Nephron progenitor cell (in vitro differentiated cells): ENCODE measurements around the gene OSBP2.
A peak's percentile ranks its signal among the peaks of the same experiment; 100 is the strongest.

ENCODE experiments used
- DNase-seq: peaks from one replicate; pipeline ENCODE4 v3.0.0; 2021
- H3K27ac Mint-ChIP-seq: 2 replicates; pipeline ENCODE4 v1.8.0; 2021; ENCODE audit warnings: mild to moderate bottlenecking, moderate library complexity, mixed read lengths
- H3K27me3 Mint-ChIP-seq: 2 replicates; pipeline ENCODE4 v1.8.0; 2021; ENCODE audit warnings: mild to moderate bottlenecking, low read depth, mixed read lengths; ENCODE audit not compliant: poor library complexity
- H3K36me3 Mint-ChIP-seq: 2 replicates; pipeline ENCODE4 v1.8.0; 2021; ENCODE audit warnings: low read depth, mixed read lengths
- H3K4me1 Mint-ChIP-seq: 2 replicates; pipeline ENCODE4 v1.8.0; 2021; ENCODE audit warnings: mixed read lengths
- H3K4me3 Mint-ChIP-seq: 2 replicates; pipeline ENCODE4 v1.8.0; 2021; ENCODE audit warnings: mild to moderate bottlenecking, moderate library complexity, mixed read lengths
- H3K9me3 Mint-ChIP-seq: 2 replicates; pipeline ENCODE4 v1.8.0; 2021; ENCODE audit warnings: mild to moderate bottlenecking, moderate library complexity, mixed read lengths
- CTCF ChIP-seq: fragments of 200-600 bp; sonication (generic); IDR thresholded peaks from 2 replicates; pipeline ENCODE4 v1.5.0; 2021; ENCODE audit warnings: antibody characterized with exemption

Gene OSBP2

DNA sequence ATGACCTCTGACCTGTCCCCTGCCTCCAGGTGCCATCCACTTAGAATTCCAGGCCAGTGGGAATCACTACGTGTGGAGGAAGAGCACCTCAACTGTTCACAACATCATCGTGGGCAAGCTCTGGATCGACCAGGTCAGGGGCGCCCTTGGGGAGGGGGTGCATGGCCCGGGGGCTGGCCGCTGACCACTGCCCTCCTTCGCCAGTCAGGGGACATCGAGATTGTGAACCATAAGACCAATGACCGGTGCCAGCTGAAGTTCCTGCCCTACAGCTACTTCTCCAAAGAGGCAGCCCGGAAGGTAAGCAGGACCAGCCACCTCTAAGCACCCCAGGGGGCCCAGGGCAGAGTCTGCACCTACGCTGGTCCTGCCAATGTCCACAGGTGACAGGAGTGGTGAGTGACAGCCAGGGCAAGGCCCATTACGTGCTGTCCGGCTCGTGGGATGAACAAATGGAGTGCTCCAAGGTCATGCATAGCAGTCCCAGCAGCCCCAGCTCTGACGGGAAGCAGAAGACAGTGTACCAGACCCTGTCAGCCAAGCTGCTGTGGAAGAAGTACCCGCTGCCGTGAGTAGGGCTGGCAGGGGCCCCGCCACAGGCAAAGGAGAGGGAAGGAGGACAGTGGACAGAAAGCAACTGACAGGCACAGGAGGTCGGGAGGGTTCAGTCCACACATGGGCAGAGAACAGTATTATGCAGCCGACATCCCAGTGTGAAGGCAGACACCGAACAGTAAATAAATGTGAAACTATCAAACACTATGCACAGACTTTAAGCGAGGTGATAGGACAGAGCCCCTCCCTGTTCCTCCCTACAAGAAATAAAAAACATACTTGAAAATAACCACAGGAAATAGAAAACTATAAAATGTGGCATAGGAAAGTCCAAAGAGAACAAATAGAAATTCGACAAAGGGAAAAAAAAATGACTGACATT, 199.0 kb downstream of the OSBP2 start:
- TF ChIP-seq CTCF: no peak
- Mint-ChIP-seq H3K4me3 (no peak overlapping the region), H3K27me3 (peaks cover 4% of the 10 kb centered on the region), H3K36me3 (peaks cover 17% of the 10 kb centered on the region), H3K27ac (peak overlapping the region; percentile 77), H3K9me3 (peaks cover 6% of the 10 kb centered on the region), H3K4me1 (no peaks in the 10 kb centered on the region)
- DNase-seq: no peak

DNA sequence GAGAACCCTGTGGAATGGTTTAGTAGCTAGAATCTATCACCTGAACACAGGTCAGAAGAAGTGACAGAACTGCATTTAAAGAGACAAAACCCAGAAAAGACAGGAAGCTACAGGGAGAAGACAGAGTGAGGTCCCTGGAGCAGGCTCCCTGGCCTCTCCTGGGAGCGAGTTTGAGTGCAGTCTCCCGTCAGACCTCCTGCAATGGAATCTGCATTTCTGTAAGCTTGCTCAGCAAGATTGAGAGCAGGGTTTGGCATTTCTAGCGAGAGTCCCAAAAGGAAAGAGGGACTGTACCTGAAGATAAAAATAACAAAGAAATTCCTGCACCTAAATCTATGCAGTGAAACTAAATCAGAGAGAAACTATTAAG, 199.7 kb downstream of the OSBP2 start:
- H3K36me3 Mint-ChIP-seq: peaks cover 21% of the 10 kb centered on the region
- peaks cover 4% of the 10 kb centered on the region for H3K27me3 Mint-ChIP-seq
- TF ChIP-seq CTCF: no peak
- no peak for DNase-seq
- no peak overlapping the region for H3K4me3 Mint-ChIP-seq
- H3K27ac Mint-ChIP-seq: no peak overlapping the region
- no peaks in the 10 kb centered on the region for H3K4me1 Mint-ChIP-seq
- peaks cover 9% of the 10 kb centered on the region for H3K9me3 Mint-ChIP-seq

- no peak for DNase-seq
- TF ChIP-seq CTCF: no peak
- peaks cover 45% of the 10 kb centered on the region for H3K36me3 Mint-ChIP-seq
- no peaks in the 10 kb centered on the region for H3K27me3 Mint-ChIP-seq
- no peak overlapping the region for H3K4me3 Mint-ChIP-seq
- H3K4me1 Mint-ChIP-seq: no peaks in the 10 kb centered on the region
- no peak overlapping the region for H3K27ac Mint-ChIP-seq
- peaks cover 25% of the 10 kb centered on the region for H3K9me3 Mint-ChIP-seq
Measured at GRCh38 chr22:30902496-30903357, 208.1 kb downstream of the OSBP2 start.

DNA sequence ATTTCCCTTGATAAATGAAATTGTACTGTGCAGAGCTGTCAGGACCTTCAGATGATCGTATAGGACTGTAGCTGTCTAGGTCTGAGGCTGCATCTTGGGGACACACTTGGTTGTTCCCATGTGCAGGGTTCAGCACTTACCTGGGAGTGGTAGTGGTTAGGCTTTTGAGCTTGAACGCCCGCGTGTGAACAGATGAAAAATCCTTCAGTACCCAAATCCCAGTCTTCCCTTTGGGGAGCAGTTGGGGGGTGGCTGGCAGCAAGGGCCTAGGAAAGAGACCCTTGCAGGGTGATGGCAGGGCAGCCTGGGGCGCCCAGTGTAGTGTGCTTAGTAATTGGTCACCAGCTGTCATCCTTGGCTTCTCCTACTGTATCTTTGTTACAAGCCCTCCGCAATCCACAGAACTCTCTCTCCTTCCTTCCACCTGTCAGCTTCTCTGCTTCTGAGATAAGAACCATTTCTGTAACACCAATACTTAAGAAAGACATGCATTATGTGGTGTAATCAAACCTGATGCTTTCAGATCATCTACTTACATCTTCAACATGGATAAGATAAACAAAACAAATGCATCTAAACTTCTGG, 209.3 kb downstream of the OSBP2 start:
- Mint-ChIP-seq H3K27ac (no peak overlapping the region), H3K4me1 (no peaks in the 10 kb centered on the region), H3K36me3 (peaks cover 38% of the 10 kb centered on the region), H3K9me3 (peaks cover 19% of the 10 kb centered on the region), H3K27me3 (no peaks in the 10 kb centered on the region), H3K4me3 (no peak overlapping the region)
- TF ChIP-seq CTCF: no peak
- no peak for DNase-seq

GRCh38 chr22:30905696-30906341, 211.1 kb downstream of the OSBP2 start:
- Mint-ChIP-seq H3K4me1 (no peaks in the 10 kb centered on the region), H3K36me3 (peaks cover 36% of the 10 kb centered on the region), H3K27ac (no peak overlapping the region), H3K4me3 (no peak overlapping the region), H3K9me3 (peaks cover 4% of the 10 kb centered on the region), H3K27me3 (no peaks in the 10 kb centered on the region)
- no peak for DNase-seq
- no peak for TF ChIP-seq CTCF
